Lung (tissue), 12 donors: ENCODE measurements around the gene FYN. TPM values are rescaled to one million over a fixed set of nuclear protein-coding genes. Genes with fewer than 3 reads are reported as not detected.
A peak's percentile ranks its signal among the peaks of the same experiment; 100 is the strongest.

Experiments used
- ATAC-seq: fragments of 200-7000 bp; cut with Tn5 transposase; one replicate; pipeline ENCODE4 v1.9.1; 2020; ENCODE audit warnings: moderate number of reproducible peaks; ENCODE audit not compliant: insufficient read depth, low FRiP score
- DNase-seq, 3 donors: peaks; one replicate each; pipeline ENCODE4 v3.0.0-alpha.2; 2013 to 2017
- H3K27ac ChIP-seq, 2 donors: one replicate each; pipeline ENCODE4 v1.5.1; 2013; ENCODE audit warnings: mild to moderate bottlenecking in 2 of 2, moderate library complexity in 2 of 2, control low read depth in 1 of 2, inconsistent platforms in 1 of 2, low read depth in 1 of 2, low read length in 1 of 2
- H3K27me3 ChIP-seq, 3 donors: one replicate each; pipeline ENCODE4 v1.5.1; 2013; ENCODE audit warnings: low read length in 2 of 3; ENCODE audit not compliant: control insufficient read depth in 3 of 3, insufficient read depth in 3 of 3
- H3K36me3 ChIP-seq, 4 donors: one replicate each; pipeline ENCODE4 v1.5.1; 2013; ENCODE audit warnings: low read length in 4 of 4, mild to moderate bottlenecking in 1 of 4, moderate library complexity in 1 of 4; ENCODE audit not compliant: control insufficient read depth in 4 of 4, insufficient read depth in 4 of 4
- H3K4me1 ChIP-seq, 5 donors: one replicate each; pipeline ENCODE4 v1.5.1; 2013; ENCODE audit warnings: low read length in 5 of 5, mild to moderate bottlenecking in 2 of 5, moderate library complexity in 1 of 5; ENCODE audit not compliant: control insufficient read depth in 5 of 5, insufficient read depth in 5 of 5
- H3K4me3 ChIP-seq: one replicate; pipeline ENCODE4 v1.5.1; 2013; ENCODE audit warnings: mild to moderate bottlenecking, control low read depth, moderate library complexity
- H3K9ac ChIP-seq, 2 donors: one replicate each; pipeline ENCODE4 v1.5.1; 2013; ENCODE audit warnings: low read length in 2 of 2, control low read depth in 1 of 2; ENCODE audit not compliant: insufficient read depth in 1 of 2
- H3K9me3 ChIP-seq, 4 donors: one replicate each; pipeline ENCODE4 v1.5.1; 2013; ENCODE audit warnings: low read length in 3 of 4, mild to moderate bottlenecking in 1 of 4, moderate library complexity in 1 of 4; ENCODE audit not compliant: control insufficient read depth in 4 of 4, insufficient read depth in 3 of 4
- CTCF ChIP-seq: IDR thresholded peaks from 2 replicates; pipeline ENCODE4 v1.5.1; 2012; ENCODE audit warnings: mild to moderate bottlenecking; ENCODE audit errors: control extremely low read depth, extremely low read depth
- WGBS, 2 donors: extraction: QIAGEN DNeasy Blood & Tissue Kit; methylation state at CpG; one replicate each; pipeline ENCODE4 v1.1.7; 2013; 5-methylcytosine and 5-hydroxymethylcytosine counted together
- polyA plus RNA-seq, 2 donors: library from polyadenylated mRNA; stranded (reverse); fragments of 200-250 nt; gene quantifications; one replicate each; pipeline ENCODE4 v1.2.1, GENCODE V29; 2013
- total RNA-seq, 2 donors: library from RNA; depleted of rRNA in 1 of 2; stranded (reverse); fragments of >200 nt in 1 of 2; gene quantifications; one replicate each; pipeline ENCODE4 v1.2.1, GENCODE V29; 2014 to 2021
- donor health status: control.
- donor health status: control.
- donor health status: Bipolar disorder and iron deficiency.
- donor health status: healthy.
- donor health status: DM: yes; HTN: yes; CAD: no.

Gene FYN
- total and polyA plus RNA-seq, 4 donors, result 27.3 to 157 (median 71.0) TPM

DNA sequence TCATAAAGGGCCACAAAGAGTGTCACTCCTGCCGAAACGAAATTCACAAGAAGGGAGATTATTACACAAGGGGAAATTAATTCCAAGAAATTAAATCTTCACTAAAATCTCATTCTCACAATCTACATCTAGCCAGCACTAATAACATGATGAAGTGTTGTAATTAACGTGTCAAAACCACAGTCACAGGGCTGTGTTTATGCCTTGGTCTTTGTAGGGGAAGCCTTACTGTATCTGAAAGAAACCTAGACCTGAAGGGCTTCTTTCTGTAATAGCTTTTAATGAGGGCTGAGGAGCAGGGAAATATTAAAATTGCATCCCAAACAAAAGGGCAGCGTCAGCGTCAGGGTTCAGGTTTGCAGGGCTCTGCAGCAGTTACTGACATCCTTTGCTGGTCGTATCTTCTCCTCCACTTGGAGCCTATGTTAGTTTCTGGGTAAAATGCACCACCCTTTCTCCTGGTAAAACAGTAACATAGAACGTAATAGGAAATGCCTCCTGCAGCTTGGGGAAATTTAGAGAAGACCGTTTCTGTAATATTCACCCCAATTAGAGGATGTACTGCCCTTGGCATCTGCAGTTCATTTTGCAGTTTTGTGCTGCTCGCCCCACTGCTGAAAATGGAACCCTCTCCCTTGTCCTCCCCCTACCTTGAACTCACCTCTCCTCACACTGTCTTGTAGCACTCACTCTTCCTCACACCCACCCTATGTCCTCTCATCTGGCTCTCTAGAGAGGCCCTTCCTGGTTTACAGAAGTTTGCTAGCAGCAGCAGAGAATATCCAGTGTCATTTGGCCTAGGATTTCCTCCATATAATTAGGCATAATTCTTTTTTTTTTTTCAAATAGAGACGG, 158.6 kb downstream of the FYN start:
- no peaks in the 10 kb centered on the region for H3K27me3 ChIP-seq
- ATAC-seq (no peak), DNase-seq (no peak)
- 83 to 88% methylated on average over 10 of the region's 10 CpGs for WGBS, 2 donors
- peaks cover 2 to 34% (median 12%) of the 10 kb centered on the region in 5 donors for H3K4me1 ChIP-seq
- H3K4me3 ChIP-seq, result no peak overlapping the region
- no peak for TF ChIP-seq CTCF
- H3K27ac ChIP-seq, result no peak overlapping the region
- H3K9me3 ChIP-seq, result no peaks in the 10 kb centered on the region
- peaks cover 8 to 29% (median 9%) of the 10 kb centered on the region in 4 donors for H3K36me3 ChIP-seq
- no peak overlapping the region for H3K9ac ChIP-seq

DNA sequence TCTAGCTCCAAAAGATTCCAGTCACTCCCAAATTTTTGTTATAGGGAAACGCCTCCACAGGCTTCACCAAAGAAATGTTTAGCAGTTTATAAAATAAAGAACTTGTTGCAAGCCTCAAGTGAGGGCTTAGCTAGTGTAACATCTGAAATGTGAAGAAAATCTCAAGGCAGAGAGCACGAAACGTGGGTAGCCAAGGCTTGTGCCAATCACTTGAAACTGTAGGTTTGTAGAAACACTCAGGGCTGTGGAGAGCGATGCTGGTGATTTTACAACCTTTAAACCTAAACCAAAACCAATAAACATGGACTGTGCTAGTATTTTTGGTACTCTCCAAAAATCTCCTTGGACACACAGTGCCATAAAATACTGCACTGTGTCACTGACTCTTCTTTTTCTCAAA, 159.4 kb downstream of the FYN start:
- DNase-seq, result no peak
- 88 to 95% methylated on average over 4 of the region's 4 CpGs for WGBS, 2 donors
- no peak for TF ChIP-seq CTCF
- H3K27ac ChIP-seq, result no peak overlapping the region
- no peak overlapping the region for H3K9ac ChIP-seq
- no peaks in the 10 kb centered on the region for H3K9me3 ChIP-seq
- no peaks in the 10 kb centered on the region for H3K27me3 ChIP-seq
- peaks cover 4 to 30% (median 8%) of the 10 kb centered on the region in 4 donors for H3K36me3 ChIP-seq
- no peak overlapping the region for H3K4me3 ChIP-seq
- H3K4me1 ChIP-seq, result peaks cover 2 to 28% (median 5%) of the 10 kb centered on the region in 5 donors
- no peak for ATAC-seq

- Histone ChIP-seq H3K4me1 (peaks cover 2 to 28% (median 5%) of the 10 kb centered on the region in 5 donors), H3K9me3 (no peaks in the 10 kb centered on the region), H3K4me3 (no peak overlapping the region), H3K27ac (peak overlapping the region in 1 of 2 donors; percentile 20), H3K36me3 (peaks cover 2 to 27% (median 6%) of the 10 kb centered on the region in 4 donors), H3K27me3 (no peaks in the 10 kb centered on the region), H3K9ac (no peak overlapping the region)
- DNase-seq, result no peak
- no peak for TF ChIP-seq CTCF
- ATAC-seq, result no peak
- WGBS, 2 donors, result 73 to 93% methylated on average over 2 of the region's 2 CpGs
These were observed 160.0 kb downstream of the FYN start for GRCh38 chr6:111713236-111713635.
